GM19397 (cell line): ENCODE measurements around the gene ZNF792.
"Not testable (repeated sequence)": the region's sequence is repeated elsewhere in the genome, so short reads cannot be mapped to it uniquely, and the experiment has no call there.

Experiments used
- ATAC-seq: cut with Tn5 transposase; IDR thresholded peaks from one replicate; pipeline ENCODE4 v1.9.1; 2021; ENCODE audit warnings: mild to moderate bottlenecking, moderate library complexity; ENCODE audit not compliant: unreplicated experiment

Gene ZNF792

DNA sequence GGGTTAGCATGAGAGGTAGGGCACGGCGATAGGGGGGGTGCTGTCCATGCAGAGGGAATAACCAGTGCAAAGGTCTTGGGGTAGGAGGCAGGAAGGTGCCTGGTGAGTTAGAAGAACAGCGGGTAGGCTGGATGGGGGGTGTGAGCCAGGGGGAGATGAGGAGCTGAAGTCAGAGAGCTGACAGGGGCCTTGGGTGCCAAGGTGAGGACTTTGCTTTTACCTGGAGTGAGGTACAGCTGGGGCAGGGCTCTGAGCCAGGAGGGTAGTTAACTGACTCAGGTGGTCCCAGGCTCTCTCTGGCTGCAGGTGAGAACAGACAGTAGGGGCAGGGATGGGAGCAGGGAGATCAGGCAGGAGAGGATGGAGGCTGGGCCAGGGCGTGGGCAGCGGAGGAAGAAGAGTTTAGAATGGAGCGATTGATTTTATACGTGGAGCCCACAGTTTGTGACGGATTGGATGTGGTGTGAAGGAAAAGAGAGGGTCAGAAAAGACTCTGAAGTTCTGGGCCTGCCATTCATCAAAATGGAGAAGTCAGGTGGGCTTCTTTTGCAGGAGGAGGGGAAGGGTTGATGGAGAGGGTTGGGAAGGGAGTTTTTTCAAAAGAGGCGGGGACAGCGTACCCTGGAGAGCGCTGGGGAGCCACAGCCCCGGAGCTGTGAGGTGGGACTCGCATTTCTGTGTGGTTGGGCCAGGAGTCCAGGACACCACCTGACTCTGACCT, 34.9 kb upstream of the ZNF792 start:
- no peak for ATAC-seq

- not testable (repeated sequence) for ATAC-seq
Measured at GRCh38 chr19:34998224-34998623, 34.2 kb upstream of the ZNF792 start.

DNA sequence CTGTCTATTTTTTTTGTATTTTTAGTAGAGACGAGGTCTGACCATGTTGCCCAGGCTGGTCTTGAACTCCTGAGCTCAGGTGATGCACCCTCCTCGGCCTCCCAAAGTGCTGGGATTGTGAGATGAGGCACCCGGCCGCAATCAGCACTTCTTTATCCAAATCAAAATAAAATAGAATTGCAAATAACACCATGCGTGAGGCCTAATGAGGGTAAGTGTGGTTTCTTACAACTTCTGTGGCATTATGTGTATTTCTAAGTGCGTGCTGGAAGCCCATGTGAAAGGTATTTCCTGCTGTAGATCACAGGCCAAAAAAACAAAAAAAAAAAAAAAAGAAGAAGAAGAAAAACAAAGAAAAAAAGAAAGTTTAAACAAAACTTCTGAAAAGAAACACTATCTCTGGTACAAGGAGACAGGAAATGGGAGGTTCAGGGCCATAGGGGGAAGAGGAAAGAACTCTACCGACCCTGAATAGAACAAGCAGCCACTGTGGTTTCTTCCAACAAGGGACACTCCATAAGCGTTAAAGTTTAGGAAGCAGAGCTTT, 33.1 kb upstream of the ZNF792 start:
- ATAC-seq = no peak

DNA sequence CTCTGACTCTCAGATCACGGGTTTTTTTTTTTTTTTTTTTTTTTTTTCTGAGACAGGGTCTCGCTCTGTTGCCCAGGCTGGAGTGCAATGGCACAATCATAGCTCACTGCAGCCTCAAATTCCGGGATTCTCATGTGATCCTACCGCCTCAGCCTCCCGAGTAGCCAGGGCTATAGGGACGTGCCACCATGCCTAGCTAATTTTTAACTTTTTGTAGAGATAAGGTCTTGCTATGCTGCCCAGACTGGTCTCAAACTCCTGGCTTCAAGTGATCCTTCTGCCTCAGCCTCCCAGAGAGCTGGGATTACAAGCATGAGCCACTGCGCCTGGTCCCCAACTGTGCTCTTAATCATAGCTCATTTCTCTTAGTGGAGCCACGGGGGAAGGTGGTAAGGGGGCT, 31.5 kb upstream of the ZNF792 start:
- no peak for ATAC-seq

DNA sequence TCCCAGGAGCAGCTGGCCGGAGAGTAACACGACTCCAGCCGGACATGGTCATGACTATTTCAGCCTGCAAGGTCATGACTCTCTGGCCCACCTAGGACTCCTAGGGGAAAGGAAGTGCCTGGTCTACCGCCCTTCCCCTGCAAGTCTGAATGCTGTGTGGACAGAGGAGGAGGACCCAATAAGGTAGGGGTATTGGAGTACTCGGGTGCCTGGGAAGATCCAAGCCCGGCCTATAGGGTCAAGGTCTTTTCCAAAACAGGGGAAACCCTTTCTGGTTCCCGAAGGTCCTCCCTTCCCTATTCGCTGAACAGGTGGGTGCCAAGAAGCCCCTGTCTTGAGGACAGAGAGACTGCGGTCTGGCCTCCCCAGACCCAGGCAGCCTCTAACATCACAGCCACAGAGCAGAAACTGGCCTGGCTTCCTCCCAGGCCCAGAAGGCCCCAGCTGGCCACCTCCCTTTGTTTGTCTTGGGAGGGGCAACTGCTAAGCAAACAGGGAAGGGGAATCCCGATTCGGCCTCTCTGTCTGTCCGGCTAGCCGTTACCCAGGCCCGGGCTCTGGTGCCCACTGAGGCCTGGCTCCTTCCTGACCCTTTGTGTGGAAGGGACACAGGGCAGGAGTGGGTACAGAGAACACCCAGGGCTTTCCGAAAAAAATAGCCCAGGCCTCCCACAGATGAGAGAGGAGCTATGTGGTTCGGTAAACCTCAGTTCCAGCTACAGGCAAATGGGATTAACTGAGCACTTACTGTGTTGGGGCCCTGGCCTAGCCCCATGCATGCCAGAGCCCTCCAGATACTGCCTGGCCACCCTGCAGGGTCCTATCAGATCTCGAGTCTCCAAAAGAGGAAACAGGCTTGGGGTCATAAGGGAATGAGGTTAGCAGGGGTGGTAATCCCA, 30.9 kb upstream of the ZNF792 start:
- no peak for ATAC-seq

- ATAC-seq = no peak
Measured at GRCh38 chr19:34994286-34994642, 30.2 kb upstream of the ZNF792 start.

GRCh38 chr19:34992582-34992981, 28.6 kb upstream of the ZNF792 start:
- not testable (repeated sequence) for ATAC-seq

- no peak for ATAC-seq
Measured at GRCh38 chr19:34991542-34992333, 27.7 kb upstream of the ZNF792 start.

GRCh38 chr19:34990578-34991192, 26.7 kb upstream of the ZNF792 start:
- no peak for ATAC-seq

GRCh38 chr19:34989298-34989697, 25.3 kb upstream of the ZNF792 start:
- ATAC-seq = no peak

- ATAC-seq = no peak
Measured at GRCh38 chr19:34988119-34988518, 24.1 kb upstream of the ZNF792 start.

GRCh38 chr19:34985249-34986022, 21.4 kb upstream of the ZNF792 start:
- ATAC-seq = no peak

DNA sequence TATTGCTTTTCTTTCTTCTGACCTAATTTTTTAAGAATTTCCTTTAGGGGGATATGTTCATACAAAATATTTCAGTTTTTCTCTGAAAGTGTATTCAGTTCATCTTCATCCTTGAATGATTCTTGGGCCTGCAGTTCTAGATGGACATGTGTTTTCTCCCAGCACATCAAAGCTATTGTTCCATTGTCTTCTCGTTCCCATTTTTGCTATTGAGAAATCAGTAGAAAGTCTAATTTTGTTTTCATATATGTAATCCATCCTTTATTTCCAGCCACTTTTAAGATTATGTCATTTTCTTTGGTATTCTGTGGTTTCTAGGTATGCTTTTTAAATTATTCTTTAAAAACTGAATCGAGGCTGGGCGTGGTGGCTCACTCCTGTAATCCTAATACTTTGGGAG, 20.3 kb upstream of the ZNF792 start:
- ATAC-seq = no peak

DNA sequence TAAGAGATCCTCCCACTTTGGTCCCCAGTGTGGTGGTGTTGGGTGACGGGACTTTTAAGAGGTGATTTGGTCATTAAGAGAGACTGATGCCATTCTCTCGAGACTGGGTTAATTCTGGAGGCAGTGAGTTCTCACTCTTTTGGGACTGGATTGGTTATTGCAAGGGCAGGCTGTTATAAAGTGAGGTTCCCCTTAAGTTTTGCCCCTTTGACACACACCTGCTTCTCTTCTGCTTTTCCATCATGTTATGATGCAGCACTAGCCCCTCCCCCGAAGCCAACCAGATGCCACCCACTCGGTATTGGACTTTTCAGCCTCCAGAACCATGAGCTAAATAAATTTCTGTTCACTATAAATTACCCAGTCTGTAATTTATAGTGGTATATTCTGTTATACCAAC, 19.8 kb upstream of the ZNF792 start:
- no peak for ATAC-seq

DNA sequence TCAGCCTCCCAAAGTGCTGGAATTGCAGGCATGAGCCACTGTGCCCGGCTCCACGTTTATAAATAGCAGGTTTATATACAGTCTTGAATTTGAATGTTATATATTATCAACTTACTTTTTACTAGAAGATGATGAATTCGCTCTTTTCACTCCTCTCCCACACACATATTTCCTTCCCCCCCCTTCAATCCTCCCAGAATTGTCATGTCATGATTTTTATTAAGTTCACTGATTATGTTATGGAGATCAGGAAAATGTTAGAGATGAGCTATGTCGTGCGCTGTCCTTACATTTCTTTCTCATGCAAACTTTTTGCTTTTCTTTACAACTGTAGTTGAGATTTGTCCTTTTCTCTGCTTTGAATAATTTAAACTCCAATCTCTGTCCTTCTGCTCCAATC, 18.2 kb upstream of the ZNF792 start:
- no peak for ATAC-seq

DNA sequence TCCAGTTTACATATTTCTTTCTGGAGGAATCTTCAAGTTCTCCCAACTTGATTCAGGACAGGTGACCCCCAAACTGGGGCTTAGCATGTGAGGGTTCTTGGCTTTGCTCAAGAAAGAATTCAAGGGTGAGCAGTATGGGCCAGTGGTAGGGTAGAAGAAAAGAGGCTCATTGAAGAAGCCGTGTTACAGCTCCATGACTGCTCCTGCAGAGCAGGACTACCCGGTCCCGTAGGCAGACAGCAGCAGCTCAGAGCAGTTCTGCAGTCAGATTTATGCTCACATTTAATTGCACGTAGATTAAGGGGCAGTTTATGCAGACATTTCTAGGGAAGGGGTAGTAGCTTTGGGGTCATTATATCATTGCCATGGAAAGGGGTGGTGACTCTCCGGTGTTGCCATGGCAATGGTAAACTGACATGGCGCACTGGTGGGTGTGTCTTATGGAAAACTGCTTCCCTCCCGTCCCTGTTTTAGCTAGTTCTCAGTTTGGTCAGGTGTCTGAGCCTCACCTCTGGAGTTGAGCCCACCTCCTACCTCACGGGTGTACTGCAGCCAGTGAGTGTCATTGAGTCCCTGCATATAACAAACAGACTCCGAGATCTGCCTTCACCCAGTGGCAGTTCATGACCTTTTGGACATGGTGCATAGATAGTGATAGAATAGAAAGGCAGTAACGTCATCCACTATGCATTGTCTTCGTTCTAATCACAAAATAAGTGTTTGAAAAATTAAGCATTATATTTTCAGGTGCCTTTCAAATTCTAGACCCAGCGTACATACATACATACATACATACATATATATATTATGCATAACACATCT, 16.0 kb upstream of the ZNF792 start:
- ATAC-seq = no peak

DNA sequence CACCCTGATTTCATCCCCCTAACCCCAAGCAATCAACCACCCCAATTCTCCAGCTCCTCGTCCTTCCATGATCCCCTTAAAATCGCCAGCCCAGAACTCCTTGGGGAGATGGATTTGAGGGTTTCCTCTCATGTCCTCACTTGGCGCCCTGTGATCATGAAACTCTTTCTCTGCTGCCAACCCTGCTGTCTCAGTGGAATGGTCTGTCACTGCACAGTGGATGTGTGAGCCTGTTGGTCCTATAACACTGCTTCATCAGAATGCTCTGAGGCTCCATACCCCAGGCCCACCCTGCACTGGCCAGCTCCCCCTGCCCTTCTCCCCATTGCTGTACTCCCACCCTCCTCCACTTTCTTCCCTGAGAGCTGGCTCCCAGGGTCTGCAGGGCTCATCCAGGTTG, 12.6 kb upstream of the ZNF792 start:
- no peak for ATAC-seq

- no peak for ATAC-seq
Measured at GRCh38 chr19:34975056-34975455, 11.0 kb upstream of the ZNF792 start.

- ATAC-seq = no peak
Measured at GRCh38 chr19:34974646-34975045, 10.6 kb upstream of the ZNF792 start.
